ENCODE measurements around the gene TSC2. TPM values are rescaled to one million over a fixed set of nuclear protein-coding genes. Genes with fewer than 3 reads are reported as not detected.

Gene TSC2
- polyA plus RNA-seq, 1 donor (not counting 4 experiments of a cell fraction or from before 2014, with no cell fraction given): 22.6 TPM

DNA sequence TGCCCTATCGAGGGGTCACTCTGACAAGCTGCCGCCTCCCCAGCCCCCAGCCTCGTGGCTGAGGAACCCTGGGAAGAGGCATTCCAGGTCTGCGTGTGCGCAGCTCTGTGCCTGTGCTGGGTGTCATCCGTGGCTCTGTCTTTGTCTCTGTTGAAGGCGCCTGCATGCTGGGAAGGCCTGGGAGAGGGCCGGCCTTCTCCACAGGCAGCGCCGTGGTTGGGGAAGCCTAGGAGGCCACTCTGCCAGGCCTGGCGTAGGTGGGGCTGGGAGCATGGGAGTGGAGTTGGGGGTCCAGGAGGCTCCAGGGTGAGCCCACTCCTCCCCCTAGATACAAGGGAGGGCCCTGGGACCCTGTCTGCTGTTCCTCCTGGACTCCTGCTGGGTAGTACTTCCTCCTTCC is 17.7 kb upstream of the TSC2 start:
- Histone ChIP-seq H3K9ac (ENCODE audit: control insufficient read depth, extremely low read depth, insufficient read depth, low read length) (no peak overlapping the region), H3K4me1 (ENCODE audit: control insufficient read depth, extremely low read depth, insufficient read depth, low read length) (peaks cover 15% of the 10 kb centered on the region), H3K4me3 (ENCODE audit: control insufficient read depth in 2 of 3, extremely low read depth in 1 of 3, insufficient read depth in 2 of 3, low read depth in 1 of 3, low read length in 3 of 3) (no peak overlapping the region), H3K27me3 (ENCODE audit: control insufficient read depth, extremely low read depth, insufficient read depth, low read length) (no peaks in the 10 kb centered on the region), H3K9me3 (ENCODE audit: control insufficient read depth, low read depth, low read length) (no peaks in the 10 kb centered on the region), H3K79me2 (ENCODE audit: control insufficient read depth, insufficient read depth, low read length) (no peaks in the 10 kb centered on the region), H4K20me1 (ENCODE audit: control insufficient read depth, extremely low read depth, insufficient read depth, low read length) (no peaks in the 10 kb centered on the region), H3K36me3 (ENCODE audit: control insufficient read depth in 2 of 2, extremely low read depth in 1 of 2, insufficient read depth in 2 of 2, low read length in 2 of 2) (no peaks in the 10 kb centered on the region), H3K9me1 (ENCODE audit: control insufficient read depth, extremely low read depth, insufficient read depth, low read length) (no peaks in the 10 kb centered on the region), H2AFZ (ENCODE audit: control insufficient read depth, low read length) (no peak overlapping the region), H3K4me2 (ENCODE audit: control insufficient read depth, extremely low read depth, insufficient read depth, low read depth, low read length) (no peak overlapping the region), H3K27ac (ENCODE audit: control insufficient read depth, insufficient read depth, low read length) (no peak overlapping the region)
- TF ChIP-seq EZH2 (IDR thresholded peaks at IDR 0.05; ENCODE audit: low read length): no peak
- TF ChIP-seq, protein P1, sequence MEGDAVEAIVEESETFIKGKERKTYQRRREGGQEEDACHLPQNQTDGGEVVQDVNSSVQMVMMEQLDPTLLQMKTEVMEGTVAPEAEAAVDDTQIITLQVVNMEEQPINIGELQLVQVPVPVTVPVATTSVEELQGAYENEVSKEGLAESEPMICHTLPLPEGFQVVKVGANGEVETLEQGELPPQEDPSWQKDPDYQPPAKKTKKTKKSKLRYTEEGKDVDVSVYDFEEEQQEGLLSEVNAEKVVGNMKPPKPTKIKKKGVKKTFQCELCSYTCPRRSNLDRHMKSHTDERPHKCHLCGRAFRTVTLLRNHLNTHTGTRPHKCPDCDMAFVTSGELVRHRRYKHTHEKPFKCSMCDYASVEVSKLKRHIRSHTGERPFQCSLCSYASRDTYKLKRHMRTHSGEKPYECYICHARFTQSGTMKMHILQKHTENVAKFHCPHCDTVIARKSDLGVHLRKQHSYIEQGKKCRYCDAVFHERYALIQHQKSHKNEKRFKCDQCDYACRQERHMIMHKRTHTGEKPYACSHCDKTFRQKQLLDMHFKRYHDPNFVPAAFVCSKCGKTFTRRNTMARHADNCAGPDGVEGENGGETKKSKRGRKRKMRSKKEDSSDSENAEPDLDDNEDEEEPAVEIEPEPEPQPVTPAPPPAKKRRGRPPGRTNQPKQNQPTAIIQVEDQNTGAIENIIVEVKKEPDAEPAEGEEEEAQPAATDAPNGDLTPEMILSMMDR (optimal IDR thresholded peaks at IDR 0.05 in 1 of 3, IDR thresholded peaks at IDR 0.05 in 1 of 3, conservative IDR thresholded peaks at IDR 0.05 in 1 of 3; ENCODE audit: extremely low read depth in 1 of 3, insufficient read depth in 2 of 3, low read length in 3 of 3): no peak
- DNase-seq (ENCODE audit: low read depth, low spot score) (no peak), FAIRE-seq (no peak)
- dilution Hi-C loops (cut with MboI; ENCODE audit: extremely low pct_ligation_motif_present, low sequenced_read_pairs): no loop called here

DNA sequence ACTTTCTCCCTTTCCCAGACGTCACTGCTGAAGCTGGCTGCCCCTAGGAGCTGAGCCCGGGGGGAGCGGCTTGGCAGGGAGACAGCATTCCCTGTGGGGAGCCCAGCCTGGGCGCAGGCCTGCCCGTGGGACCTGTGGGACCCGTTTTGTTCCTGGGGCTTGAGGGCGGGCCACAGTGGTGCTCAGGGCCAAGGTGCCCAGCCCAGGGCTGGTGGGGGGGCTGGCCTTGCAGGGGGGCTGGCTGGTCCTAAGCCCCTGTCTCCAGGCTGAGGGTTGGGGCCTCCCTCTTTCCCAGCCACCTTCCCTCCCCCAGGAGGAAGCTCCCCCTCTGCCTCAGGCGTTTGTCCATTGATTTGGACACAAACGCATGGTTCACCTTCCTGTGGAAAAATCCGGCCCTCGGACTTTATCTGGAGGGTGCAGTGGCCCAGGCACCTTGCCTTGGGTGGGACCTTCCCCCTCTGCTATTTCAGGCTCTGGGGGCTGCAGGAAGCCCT is 16.7 kb upstream of the TSC2 start:
- no peaks in the 10 kb centered on the region for H3K79me2 ChIP-seq (ENCODE audit: control insufficient read depth, insufficient read depth, low read length)
- no peaks in the 10 kb centered on the region for H3K36me3 ChIP-seq (ENCODE audit: control insufficient read depth in 2 of 2, extremely low read depth in 1 of 2, insufficient read depth in 2 of 2, low read length in 2 of 2)
- H3K27me3 ChIP-seq (ENCODE audit: control insufficient read depth, extremely low read depth, insufficient read depth, low read length): no peaks in the 10 kb centered on the region
- no peak overlapping the region for H3K27ac ChIP-seq (ENCODE audit: control insufficient read depth, insufficient read depth, low read length)
- no peaks in the 10 kb centered on the region for H4K20me1 ChIP-seq (ENCODE audit: control insufficient read depth, extremely low read depth, insufficient read depth, low read length)
- no peak overlapping the region for H3K4me2 ChIP-seq (ENCODE audit: control insufficient read depth, extremely low read depth, insufficient read depth, low read depth, low read length)
- no peak overlapping the region for H2AFZ ChIP-seq (ENCODE audit: control insufficient read depth, low read length)
- TF ChIP-seq, protein P1 (optimal IDR thresholded peaks at IDR 0.05 in 1 of 3, IDR thresholded peaks at IDR 0.05 in 1 of 3, conservative IDR thresholded peaks at IDR 0.05 in 1 of 3; ENCODE audit: extremely low read depth in 1 of 3, insufficient read depth in 2 of 3, low read length in 3 of 3): no peak
- TF ChIP-seq EZH2 (IDR thresholded peaks at IDR 0.05; ENCODE audit: low read length): no peak
- no peaks in the 10 kb centered on the region for H3K9me1 ChIP-seq (ENCODE audit: control insufficient read depth, extremely low read depth, insufficient read depth, low read length)
- dilution Hi-C loops (cut with MboI; ENCODE audit: extremely low pct_ligation_motif_present, low sequenced_read_pairs): no loop called here
- no peak overlapping the region for H3K4me3 ChIP-seq (ENCODE audit: control insufficient read depth in 2 of 3, extremely low read depth in 1 of 3, insufficient read depth in 2 of 3, low read depth in 1 of 3, low read length in 3 of 3)
- no peak overlapping the region for H3K9ac ChIP-seq (ENCODE audit: control insufficient read depth, extremely low read depth, insufficient read depth, low read length)
- DNase-seq (ENCODE audit: low read depth, low spot score) (no peak), FAIRE-seq (no peak)
- peaks cover 15% of the 10 kb centered on the region for H3K4me1 ChIP-seq (ENCODE audit: control insufficient read depth, extremely low read depth, insufficient read depth, low read length)
- H3K9me3 ChIP-seq (ENCODE audit: control insufficient read depth, low read depth, low read length): no peaks in the 10 kb centered on the region

All from keratinocyte (primary cell).